GM13977 (cell line): ENCODE results near the gene EMC9.

ENCODE experiments used
- DNase-seq: peaks from one replicate; pipeline ENCODE4 v3.0.0; 2012; ENCODE audit warnings: low spot score
- CTCF ChIP-seq: IDR thresholded peaks from 2 replicates; pipeline ENCODE4 v1.5.1; 2012; ENCODE audit warnings: mild to moderate bottlenecking, control low read depth; ENCODE audit not compliant: insufficient read depth; ENCODE audit errors: extremely low read depth, missing control alignments
- in situ Hi-C: fragments of 300-500 bp; cut with MboI; formaldehyde crosslinking; loops from one replicate; pipeline ENCODE4 v1.12.0; 2022; ENCODE audit warnings: low sequenced_read_pairs, low pct_unique_long_range_greater_than_20kb, mixed read lengths, inconsistent platforms; ENCODE audit not compliant: unreplicated experiment

EMC9 gene

GRCh38 chr14:24123424-24124417 is 17.7 kb downstream of the EMC9 start:
- no peak for TF ChIP-seq CTCF
- no peak for DNase-seq
- in situ Hi-C loops, result no loop called here

- no peak for DNase-seq
- in situ Hi-C loops, result no loop called here
- TF ChIP-seq CTCF, result no peak
Measured at GRCh38 chr14:24122898-24123297, 18.5 kb downstream of the EMC9 start.

- in situ Hi-C loops, result no loop called here
- TF ChIP-seq CTCF, result no peak
Measured at GRCh38 chr14:24122416-24122815, 19.0 kb downstream of the EMC9 start.

GRCh38 chr14:24121210-24121609 is 20.2 kb downstream of the EMC9 start:
- TF ChIP-seq CTCF, result no peak
- in situ Hi-C loops, result no loop called here
- DNase-seq, result no peak

More at GRCh38 chr14:24122416-24122815, 19.0 kb downstream of the EMC9 start:
- DNase-seq, result no peak

GRCh38 chr14:24119691-24120090 is 21.7 kb downstream of the EMC9 start:
- no peak for TF ChIP-seq CTCF
- in situ Hi-C loops, result no loop called here
- DNase-seq, result no peak

GRCh38 chr14:24117179-24117578 is 24.2 kb downstream of the EMC9 start:
- no peak for DNase-seq
- no peak for TF ChIP-seq CTCF
- in situ Hi-C loops, result no loop called here
